ENCODE results near the gene JMJD6. TPM values are rescaled to one million over a fixed set of nuclear protein-coding genes. Genes with fewer than 3 reads are reported as not detected.

The JMJD6 gene
- total RNA-seq, 1 experiment from 2014 or later, result 28.9 TPM

DNA sequence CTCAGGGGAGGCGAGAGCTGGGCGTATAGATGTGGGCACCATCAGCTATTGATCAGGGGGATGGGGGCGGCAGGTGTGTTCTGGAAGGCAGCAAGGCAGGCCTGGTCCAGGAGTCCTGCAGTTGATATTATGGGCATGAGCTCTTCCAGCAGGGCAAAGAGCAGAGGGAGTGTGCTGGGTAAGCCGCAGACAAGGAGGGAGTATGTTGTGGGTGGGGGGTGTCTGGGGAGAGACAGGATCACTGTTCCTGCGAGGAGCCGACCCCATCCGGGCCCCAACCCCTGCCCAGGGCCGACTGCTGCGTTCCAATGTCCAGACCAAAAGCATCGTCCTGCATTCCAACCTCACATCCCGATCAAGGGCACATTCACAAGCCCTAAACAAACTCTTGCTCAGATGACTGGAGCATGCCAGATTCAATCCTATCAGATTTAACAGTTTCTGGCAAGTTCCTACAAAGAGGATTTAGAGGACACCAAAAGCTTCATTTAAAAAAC, 24.9 kb downstream of the JMJD6 start:
- H2AK5ac ChIP-seq (ENCODE audit: insufficient read length, low read length), result no peak overlapping the region
- no peak for DNase-seq
- H3K56ac ChIP-seq (ENCODE audit: insufficient read length, low read depth, low read length), result no peak overlapping the region
- H3K23me2 ChIP-seq (ENCODE audit: insufficient read length, low read depth, low read length, poor library complexity, severe bottlenecking), result no peaks in the 10 kb centered on the region
- no peak overlapping the region for H2BK15ac ChIP-seq (ENCODE audit: low read depth, low read length)
- no peaks in the 10 kb centered on the region for H3K79me1 ChIP-seq (ENCODE audit: insufficient read depth, low read depth, low read length, poor library complexity, severe bottlenecking)
- Mint-ChIP-seq H3K27ac (peak overlapping the region in 2 of 3 experiments; percentile 48 to 77; a peak in 4 of 7 replicates), H3K36me3 (ENCODE audit: insufficient read depth in 1 of 3, low read depth in 3 of 3) (no peaks in the 10 kb centered on the region), H3K4me1 (peaks cover 35 to 56% of the 10 kb centered on the region in 2 experiments), H3K9me3 (no peaks in the 10 kb centered on the region), H3K27me3 (ENCODE audit: low read depth) (peaks cover 2% of the 10 kb centered on the region), H3K4me3 (peak overlapping the region; percentile 10 to 14; a peak in 1 of 5 replicates)
- WGBS (ENCODE audit: extremely low coverage, insufficient read length, low lambda C conversion rate), result no CpG with 5 or more reads among the region's 11 CpGs
- H4K8ac ChIP-seq (replicated peaks; ENCODE audit: insufficient read length, low read depth, low read length), result no peak overlapping the region
- H2AFZ ChIP-seq (ENCODE audit: low read length), result no peak overlapping the region
- H3K27me3 ChIP-seq (ENCODE audit: insufficient read depth, low read length), result no peaks in the 10 kb centered on the region
- no peak overlapping the region for H3K23ac ChIP-seq (ENCODE audit: insufficient read length, low read depth, low read length)
- H3K9ac ChIP-seq (ENCODE audit: extremely low read depth, insufficient read length, low read length), result no peak overlapping the region
- TF ChIP-seq CTCF (conservative IDR thresholded peaks at IDR 0.05), result no peak
- H3K4me1 ChIP-seq (ENCODE audit: insufficient read depth, low read length), result peaks cover 5% of the 10 kb centered on the region; the same call in 1 of the 2 replicates
- no peaks in the 10 kb centered on the region for H4K20me1 ChIP-seq (ENCODE audit: control insufficient read depth, insufficient read depth, insufficient read length)
- no peak overlapping the region for H2BK12ac ChIP-seq (ENCODE audit: insufficient read length, low read depth, low read length)
- no peak overlapping the region for H3K4ac ChIP-seq (ENCODE audit: low read depth, low read length)
- H3K18ac ChIP-seq (ENCODE audit: insufficient read length, low read depth, low read length), result no peak overlapping the region
- 0 out of 2 replicates have a peak overlapping the region, but pooled peaks have one; percentile 23 for H3K14ac ChIP-seq (ENCODE audit: insufficient read depth, low read length)
- no peak overlapping the region for H4K5ac ChIP-seq (ENCODE audit: insufficient read length, low read depth, low read length)
- no peak overlapping the region for H3K27ac ChIP-seq (ENCODE audit: insufficient read length, low read depth, low read length)
- no peak overlapping the region for H3K4me2 ChIP-seq (ENCODE audit: insufficient read depth, insufficient read length, low read length)
- no peak overlapping the region for H2BK5ac ChIP-seq (ENCODE audit: insufficient read length, low read length)
- no peak overlapping the region for H2BK120ac ChIP-seq (ENCODE audit: low read depth, low read length, poor library complexity, severe bottlenecking)
- H3K79me2 ChIP-seq (ENCODE audit: insufficient read depth, low read length), result no peaks in the 10 kb centered on the region
- H2BK20ac ChIP-seq (ENCODE audit: low read depth, low read length, poor library complexity, severe bottlenecking), result no peak overlapping the region
- H3T11ph ChIP-seq (ENCODE audit: low read length), result no peak overlapping the region
- no peak overlapping the region for H4K91ac ChIP-seq (ENCODE audit: insufficient read length, low read depth, low read length)
- no peaks in the 10 kb centered on the region for H3K9me3 ChIP-seq (ENCODE audit: control insufficient read depth, low read depth, low read length)

All from H9 (cell line).